ENCODE data around the gene TTLL8.

DNA sequence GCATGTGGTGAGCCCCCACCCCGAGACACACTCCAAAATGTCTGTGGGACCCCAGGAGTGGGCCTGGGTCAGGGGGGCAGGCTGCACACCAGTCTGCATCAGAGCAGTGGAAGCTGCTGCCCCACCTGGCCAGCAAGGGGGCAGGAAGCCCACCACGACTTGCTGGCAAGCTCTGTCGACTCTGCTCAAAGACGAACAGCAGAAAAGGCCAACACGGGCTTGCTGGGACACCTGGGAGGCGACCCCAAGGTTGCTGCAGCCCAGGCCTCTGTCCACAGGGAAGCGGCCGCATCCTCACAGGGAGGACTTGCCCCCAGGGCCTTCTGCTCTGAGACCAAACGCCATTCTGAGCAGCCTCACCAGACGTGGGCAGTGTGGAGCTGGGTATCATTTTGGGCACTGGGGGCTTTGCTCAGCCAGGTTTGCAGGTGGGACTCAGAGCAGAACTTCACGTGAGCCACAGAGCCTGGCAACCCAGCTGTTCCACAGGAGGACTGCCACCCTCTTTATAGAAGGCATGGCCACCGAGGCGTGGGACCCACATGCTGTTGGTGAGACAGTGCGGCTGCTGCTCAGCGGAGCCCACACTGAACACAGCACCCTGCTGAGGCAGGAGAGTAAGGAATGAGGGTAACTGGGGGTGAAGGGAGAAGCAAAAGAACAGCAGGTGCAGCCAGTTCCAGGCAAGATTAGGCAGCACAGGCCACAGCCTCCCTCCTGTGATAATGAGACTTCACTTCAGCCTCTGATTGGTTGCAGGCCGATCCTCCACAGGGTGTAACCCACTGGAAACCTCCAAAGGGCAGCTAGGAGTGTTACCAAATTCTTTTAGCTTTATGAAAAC, 56.5 kb downstream of the TTLL8 start:
- no peak for TF ChIP-seq CEBPB (IDR thresholded peaks at IDR 0.05)
- TF ChIP-seq EP300 (IDR thresholded peaks at IDR 0.05; ENCODE audit: borderline replicate concordance), result no peak
- no peak for TF ChIP-seq FOXM1 (IDR thresholded peaks at IDR 0.05; ENCODE audit: borderline replicate concordance, low read depth)
- TF ChIP-seq TAF1 (IDR thresholded peaks at IDR 0.05; ENCODE audit: low read depth), result no peak
- TF ChIP-seq, protein P1, sequence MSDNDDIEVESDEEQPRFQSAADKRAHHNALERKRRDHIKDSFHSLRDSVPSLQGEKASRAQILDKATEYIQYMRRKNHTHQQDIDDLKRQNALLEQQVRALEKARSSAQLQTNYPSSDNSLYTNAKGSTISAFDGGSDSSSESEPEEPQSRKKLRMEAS (IDR thresholded peaks at IDR 0.05), result no peak; the same call in 1 of the 2 replicates
- TF ChIP-seq TCF12 (IDR thresholded peaks at IDR 0.05; ENCODE audit: low read depth), result no peak
- TF ChIP-seq, protein P2, sequence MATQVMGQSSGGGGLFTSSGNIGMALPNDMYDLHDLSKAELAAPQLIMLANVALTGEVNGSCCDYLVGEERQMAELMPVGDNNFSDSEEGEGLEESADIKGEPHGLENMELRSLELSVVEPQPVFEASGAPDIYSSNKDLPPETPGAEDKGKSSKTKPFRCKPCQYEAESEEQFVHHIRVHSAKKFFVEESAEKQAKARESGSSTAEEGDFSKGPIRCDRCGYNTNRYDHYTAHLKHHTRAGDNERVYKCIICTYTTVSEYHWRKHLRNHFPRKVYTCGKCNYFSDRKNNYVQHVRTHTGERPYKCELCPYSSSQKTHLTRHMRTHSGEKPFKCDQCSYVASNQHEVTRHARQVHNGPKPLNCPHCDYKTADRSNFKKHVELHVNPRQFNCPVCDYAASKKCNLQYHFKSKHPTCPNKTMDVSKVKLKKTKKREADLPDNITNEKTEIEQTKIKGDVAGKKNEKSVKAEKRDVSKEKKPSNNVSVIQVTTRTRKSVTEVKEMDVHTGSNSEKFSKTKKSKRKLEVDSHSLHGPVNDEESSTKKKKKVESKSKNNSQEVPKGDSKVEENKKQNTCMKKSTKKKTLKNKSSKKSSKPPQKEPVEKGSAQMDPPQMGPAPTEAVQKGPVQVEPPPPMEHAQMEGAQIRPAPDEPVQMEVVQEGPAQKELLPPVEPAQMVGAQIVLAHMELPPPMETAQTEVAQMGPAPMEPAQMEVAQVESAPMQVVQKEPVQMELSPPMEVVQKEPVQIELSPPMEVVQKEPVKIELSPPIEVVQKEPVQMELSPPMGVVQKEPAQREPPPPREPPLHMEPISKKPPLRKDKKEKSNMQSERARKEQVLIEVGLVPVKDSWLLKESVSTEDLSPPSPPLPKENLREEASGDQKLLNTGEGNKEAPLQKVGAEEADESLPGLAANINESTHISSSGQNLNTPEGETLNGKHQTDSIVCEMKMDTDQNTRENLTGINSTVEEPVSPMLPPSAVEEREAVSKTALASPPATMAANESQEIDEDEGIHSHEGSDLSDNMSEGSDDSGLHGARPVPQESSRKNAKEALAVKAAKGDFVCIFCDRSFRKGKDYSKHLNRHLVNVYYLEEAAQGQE (IDR thresholded peaks at IDR 0.05; ENCODE audit: low read depth), result no peak
- no peak for TF ChIP-seq RAD21 (IDR thresholded peaks at IDR 0.05; ENCODE audit: low read depth)
- no peak for TF ChIP-seq ZBTB7A (IDR thresholded peaks at IDR 0.05; ENCODE audit: low read depth)
- no peak for TF ChIP-seq EGR1 (IDR thresholded peaks at IDR 0.05)
- no peak for TF ChIP-seq CREB1 (IDR thresholded peaks at IDR 0.05; ENCODE audit: low read depth)
